ENCODE measurements around the gene IRS2. TPM values are rescaled to one million over a fixed set of nuclear protein-coding genes. Genes with fewer than 3 reads are reported as not detected.

Gene IRS2
- total and polyA plus RNA-seq, 4 donors = 4.0 to 9.1 (median 6.7) TPM

DNA sequence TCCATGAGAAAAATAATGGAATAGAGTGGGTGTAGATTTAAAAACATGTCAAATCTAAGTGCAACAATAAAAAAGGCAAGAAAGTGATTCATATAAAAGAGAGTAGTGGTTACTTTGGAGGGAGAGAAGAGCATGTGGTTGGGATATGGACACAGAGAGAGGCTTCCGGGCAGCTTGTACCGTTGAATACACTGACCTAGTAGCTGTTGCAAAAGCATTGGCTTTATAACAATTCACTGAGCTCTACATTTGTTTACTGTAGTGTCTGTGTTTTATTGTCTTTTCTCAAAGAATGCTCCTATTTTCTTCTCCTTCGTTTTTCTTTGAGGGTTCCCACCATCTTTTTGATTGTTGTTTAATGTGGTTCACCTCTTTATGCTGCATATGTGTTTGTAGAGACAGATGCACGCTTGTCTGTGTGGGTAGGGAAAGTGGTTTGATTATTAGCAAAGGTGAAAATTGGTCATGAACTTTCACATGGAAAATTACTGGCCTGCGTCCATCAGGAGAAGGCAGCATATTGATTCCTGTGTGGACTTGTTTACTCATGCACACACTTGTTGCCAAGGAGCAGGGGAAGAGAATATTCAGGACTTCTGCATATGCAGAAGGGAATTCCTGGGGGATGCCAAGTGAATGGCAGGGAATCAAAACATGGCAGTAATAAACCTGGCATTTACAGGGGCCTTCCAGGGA is 29.9 kb upstream of the IRS2 start:
- WGBS = 26% methylated on average over 5 of the region's 5 CpGs

More for the DNA sequence above, 29.9 kb upstream of the IRS2 start:
- Histone ChIP-seq H3K4me1 (ENCODE audit: control insufficient read depth in 4 of 4, insufficient read depth in 4 of 4, low read length in 3 of 4) (peaks cover 2 to 26% (median 19%) of the 10 kb centered on the region in 4 donors), H3K27me3 (ENCODE audit: control insufficient read depth in 4 of 4, insufficient read depth in 4 of 4, low read length in 3 of 4) (no peaks in the 10 kb centered on the region), H3K9ac (ENCODE audit: low read depth in 1 of 2, low read length in 2 of 2) (peak overlapping the region in 1 of 2 donors; percentile 19), H3K9me3 (ENCODE audit: control insufficient read depth in 4 of 4, low read length in 3 of 4) (no peaks in the 10 kb centered on the region), H3K36me3 (ENCODE audit: control insufficient read depth in 4 of 4, insufficient read depth in 3 of 4, low read depth in 1 of 4, low read length in 3 of 4) (no peaks in the 10 kb centered on the region), H3K27ac (ENCODE audit: low read depth in 1 of 2, low read length in 2 of 2) (peak overlapping the region; percentile 60 to 75), H3K4me3 (ENCODE audit: low read depth in 1 of 3, low read length in 3 of 3) (peak overlapping the region in 1 of 3 donors; percentile 6)
- DNase-seq (ENCODE audit: low spot score) = no peak
- TF ChIP-seq NR2F2 (IDR thresholded peaks at IDR 0.05) = peak; percentile 47
- peak; percentile 95 for TF ChIP-seq FOXA1 (IDR thresholded peaks at IDR 0.05)
- TF ChIP-seq FOXA2 (IDR thresholded peaks at IDR 0.05) = peak; percentile 97
- TF ChIP-seq, protein P1, sequence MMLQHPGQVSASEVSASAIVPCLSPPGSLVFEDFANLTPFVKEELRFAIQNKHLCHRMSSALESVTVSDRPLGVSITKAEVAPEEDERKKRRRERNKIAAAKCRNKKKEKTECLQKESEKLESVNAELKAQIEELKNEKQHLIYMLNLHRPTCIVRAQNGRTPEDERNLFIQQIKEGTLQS (IDR thresholded peaks at IDR 0.05) = no peak
- TF ChIP-seq TAF1 (conservative IDR thresholded peaks at IDR 0.05) = no peak
- peak; percentile 90 to 95 for TF ChIP-seq RXRA (IDR thresholded peaks at IDR 0.05)
- no peak for TF ChIP-seq GABPA (IDR thresholded peaks at IDR 0.05 in 1 of 2, conservative IDR thresholded peaks at IDR 0.05 in 1 of 2)
- TF ChIP-seq, protein P2, sequence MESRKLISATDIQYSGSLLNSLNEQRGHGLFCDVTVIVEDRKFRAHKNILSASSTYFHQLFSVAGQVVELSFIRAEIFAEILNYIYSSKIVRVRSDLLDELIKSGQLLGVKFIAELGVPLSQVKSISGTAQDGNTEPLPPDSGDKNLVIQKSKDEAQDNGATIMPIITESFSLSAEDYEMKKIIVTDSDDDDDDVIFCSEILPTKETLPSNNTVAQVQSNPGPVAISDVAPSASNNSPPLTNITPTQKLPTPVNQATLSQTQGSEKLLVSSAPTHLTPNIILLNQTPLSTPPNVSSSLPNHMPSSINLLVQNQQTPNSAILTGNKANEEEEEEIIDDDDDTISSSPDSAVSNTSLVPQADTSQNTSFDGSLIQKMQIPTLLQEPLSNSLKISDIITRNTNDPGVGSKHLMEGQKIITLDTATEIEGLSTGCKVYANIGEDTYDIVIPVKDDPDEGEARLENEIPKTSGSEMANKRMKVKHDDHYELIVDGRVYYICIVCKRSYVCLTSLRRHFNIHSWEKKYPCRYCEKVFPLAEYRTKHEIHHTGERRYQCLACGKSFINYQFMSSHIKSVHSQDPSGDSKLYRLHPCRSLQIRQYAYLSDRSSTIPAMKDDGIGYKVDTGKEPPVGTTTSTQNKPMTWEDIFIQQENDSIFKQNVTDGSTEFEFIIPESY (IDR thresholded peaks at IDR 0.05) = peak; percentile 54
- TF ChIP-seq, protein P3, sequence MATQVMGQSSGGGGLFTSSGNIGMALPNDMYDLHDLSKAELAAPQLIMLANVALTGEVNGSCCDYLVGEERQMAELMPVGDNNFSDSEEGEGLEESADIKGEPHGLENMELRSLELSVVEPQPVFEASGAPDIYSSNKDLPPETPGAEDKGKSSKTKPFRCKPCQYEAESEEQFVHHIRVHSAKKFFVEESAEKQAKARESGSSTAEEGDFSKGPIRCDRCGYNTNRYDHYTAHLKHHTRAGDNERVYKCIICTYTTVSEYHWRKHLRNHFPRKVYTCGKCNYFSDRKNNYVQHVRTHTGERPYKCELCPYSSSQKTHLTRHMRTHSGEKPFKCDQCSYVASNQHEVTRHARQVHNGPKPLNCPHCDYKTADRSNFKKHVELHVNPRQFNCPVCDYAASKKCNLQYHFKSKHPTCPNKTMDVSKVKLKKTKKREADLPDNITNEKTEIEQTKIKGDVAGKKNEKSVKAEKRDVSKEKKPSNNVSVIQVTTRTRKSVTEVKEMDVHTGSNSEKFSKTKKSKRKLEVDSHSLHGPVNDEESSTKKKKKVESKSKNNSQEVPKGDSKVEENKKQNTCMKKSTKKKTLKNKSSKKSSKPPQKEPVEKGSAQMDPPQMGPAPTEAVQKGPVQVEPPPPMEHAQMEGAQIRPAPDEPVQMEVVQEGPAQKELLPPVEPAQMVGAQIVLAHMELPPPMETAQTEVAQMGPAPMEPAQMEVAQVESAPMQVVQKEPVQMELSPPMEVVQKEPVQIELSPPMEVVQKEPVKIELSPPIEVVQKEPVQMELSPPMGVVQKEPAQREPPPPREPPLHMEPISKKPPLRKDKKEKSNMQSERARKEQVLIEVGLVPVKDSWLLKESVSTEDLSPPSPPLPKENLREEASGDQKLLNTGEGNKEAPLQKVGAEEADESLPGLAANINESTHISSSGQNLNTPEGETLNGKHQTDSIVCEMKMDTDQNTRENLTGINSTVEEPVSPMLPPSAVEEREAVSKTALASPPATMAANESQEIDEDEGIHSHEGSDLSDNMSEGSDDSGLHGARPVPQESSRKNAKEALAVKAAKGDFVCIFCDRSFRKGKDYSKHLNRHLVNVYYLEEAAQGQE (IDR thresholded peaks at IDR 0.05) = peak; percentile 54
- TF ChIP-seq EGR1 (IDR thresholded peaks at IDR 0.05; ENCODE audit: low read depth in 2 of 2) = peak in 1 of 2 donors; percentile 61
- TF ChIP-seq, protein P4, sequence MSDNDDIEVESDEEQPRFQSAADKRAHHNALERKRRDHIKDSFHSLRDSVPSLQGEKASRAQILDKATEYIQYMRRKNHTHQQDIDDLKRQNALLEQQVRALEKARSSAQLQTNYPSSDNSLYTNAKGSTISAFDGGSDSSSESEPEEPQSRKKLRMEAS (IDR thresholded peaks at IDR 0.05) = peak; percentile 58
- peak; percentile 55 to 60 for TF ChIP-seq RAD21 (IDR thresholded peaks at IDR 0.05)
- TF ChIP-seq HNF4G (IDR thresholded peaks at IDR 0.05) = no peak
- peak; percentile 72 for TF ChIP-seq YY1 (IDR thresholded peaks at IDR 0.05)
- peak; percentile 62 to 70 for TF ChIP-seq HNF4A (conservative IDR thresholded peaks at IDR 0.05)
- TF ChIP-seq, protein P5, sequence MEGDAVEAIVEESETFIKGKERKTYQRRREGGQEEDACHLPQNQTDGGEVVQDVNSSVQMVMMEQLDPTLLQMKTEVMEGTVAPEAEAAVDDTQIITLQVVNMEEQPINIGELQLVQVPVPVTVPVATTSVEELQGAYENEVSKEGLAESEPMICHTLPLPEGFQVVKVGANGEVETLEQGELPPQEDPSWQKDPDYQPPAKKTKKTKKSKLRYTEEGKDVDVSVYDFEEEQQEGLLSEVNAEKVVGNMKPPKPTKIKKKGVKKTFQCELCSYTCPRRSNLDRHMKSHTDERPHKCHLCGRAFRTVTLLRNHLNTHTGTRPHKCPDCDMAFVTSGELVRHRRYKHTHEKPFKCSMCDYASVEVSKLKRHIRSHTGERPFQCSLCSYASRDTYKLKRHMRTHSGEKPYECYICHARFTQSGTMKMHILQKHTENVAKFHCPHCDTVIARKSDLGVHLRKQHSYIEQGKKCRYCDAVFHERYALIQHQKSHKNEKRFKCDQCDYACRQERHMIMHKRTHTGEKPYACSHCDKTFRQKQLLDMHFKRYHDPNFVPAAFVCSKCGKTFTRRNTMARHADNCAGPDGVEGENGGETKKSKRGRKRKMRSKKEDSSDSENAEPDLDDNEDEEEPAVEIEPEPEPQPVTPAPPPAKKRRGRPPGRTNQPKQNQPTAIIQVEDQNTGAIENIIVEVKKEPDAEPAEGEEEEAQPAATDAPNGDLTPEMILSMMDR (IDR thresholded peaks at IDR 0.05; ENCODE audit: low read depth, low read length, missing input control) = no peak
- peak; percentile 44 to 78 for TF ChIP-seq JUND (IDR thresholded peaks at IDR 0.05)
- TF ChIP-seq SP1 (IDR thresholded peaks at IDR 0.05) = peak; percentile 98
